ENCODE data around the gene RHOJ.

The RHOJ gene

DNA sequence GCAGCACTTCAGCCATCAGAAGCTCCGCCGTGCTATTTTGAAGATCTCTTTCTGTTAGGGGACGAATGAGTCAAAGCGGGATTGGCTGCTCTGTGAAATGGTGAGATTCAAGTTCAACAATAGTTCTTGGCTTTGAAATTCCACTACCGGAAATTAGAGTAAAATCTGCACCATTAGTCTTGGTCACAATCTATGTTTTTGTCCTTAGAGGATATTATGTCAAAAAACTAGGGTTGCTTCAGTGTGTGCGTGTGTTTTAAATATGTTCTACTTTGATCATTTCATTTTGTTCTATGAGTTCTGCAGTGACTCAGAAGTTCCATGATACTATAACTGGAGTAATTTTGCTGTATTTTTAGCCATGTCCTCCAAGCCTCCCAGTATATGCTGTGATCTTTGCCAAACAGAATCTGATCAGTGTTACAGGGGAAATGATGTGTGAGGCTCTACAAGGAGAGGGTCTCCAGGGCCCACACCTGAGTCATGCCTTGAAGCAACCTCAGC is 91.9 kb downstream of the RHOJ start:
- no peak overlapping the region for H2AFZ ChIP-seq (ENCODE audit: low read depth)

DNA sequence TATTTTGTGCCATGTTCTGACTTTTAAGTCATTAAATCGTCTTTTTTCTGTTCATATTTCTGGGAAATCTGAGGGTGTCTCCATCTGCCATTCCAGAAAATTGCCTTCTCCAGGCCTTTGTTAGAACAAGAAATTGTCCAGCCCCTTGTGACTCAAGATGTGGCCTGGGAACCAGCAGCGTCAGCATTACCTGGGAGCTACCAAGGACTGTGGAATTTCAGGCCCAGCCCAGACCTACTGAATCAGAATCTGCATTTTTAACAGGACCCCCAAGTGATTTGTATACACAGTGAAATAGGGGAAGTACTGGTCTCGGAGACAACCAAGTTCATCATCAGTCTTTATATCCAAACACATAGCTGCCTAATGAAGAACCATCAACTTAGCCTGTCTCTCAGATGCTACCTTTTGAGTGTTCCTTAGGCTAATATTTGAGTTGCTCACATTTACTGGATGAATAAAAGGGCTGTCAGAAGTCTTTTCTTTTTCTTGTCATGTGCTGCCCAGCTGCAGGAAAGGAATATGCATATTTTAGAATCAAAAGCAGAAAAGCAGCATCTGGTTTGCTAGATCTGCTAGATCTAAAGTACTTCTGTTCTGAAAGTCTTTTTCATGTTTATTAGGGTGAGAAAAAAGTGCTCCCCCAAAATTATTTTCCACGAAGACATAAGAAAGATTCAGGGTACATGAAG is 93.3 kb downstream of the RHOJ start:
- no peaks in the 10 kb centered on the region for H4K20me1 ChIP-seq (ENCODE audit: insufficient read depth)
- H3K4me3 ChIP-seq (IDR thresholded peaks at IDR 0.05; ENCODE audit: insufficient read depth, low read depth, low read length): no peak overlapping the region
- H3K9ac ChIP-seq: no peak overlapping the region
- TF ChIP-seq, protein P1, sequence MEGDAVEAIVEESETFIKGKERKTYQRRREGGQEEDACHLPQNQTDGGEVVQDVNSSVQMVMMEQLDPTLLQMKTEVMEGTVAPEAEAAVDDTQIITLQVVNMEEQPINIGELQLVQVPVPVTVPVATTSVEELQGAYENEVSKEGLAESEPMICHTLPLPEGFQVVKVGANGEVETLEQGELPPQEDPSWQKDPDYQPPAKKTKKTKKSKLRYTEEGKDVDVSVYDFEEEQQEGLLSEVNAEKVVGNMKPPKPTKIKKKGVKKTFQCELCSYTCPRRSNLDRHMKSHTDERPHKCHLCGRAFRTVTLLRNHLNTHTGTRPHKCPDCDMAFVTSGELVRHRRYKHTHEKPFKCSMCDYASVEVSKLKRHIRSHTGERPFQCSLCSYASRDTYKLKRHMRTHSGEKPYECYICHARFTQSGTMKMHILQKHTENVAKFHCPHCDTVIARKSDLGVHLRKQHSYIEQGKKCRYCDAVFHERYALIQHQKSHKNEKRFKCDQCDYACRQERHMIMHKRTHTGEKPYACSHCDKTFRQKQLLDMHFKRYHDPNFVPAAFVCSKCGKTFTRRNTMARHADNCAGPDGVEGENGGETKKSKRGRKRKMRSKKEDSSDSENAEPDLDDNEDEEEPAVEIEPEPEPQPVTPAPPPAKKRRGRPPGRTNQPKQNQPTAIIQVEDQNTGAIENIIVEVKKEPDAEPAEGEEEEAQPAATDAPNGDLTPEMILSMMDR (conservative IDR thresholded peaks at IDR 0.05; ENCODE audit: low read depth, low read length): no peak
- no peaks in the 10 kb centered on the region for H3K27me3 ChIP-seq (ENCODE audit: insufficient read depth, low read depth)
- no peaks in the 10 kb centered on the region for H3K4me1 ChIP-seq (ENCODE audit: low read depth, poor library complexity, severe bottlenecking)
- H3K4me2 ChIP-seq: no peak overlapping the region
- H3K79me2 ChIP-seq (ENCODE audit: insufficient read depth, low read depth): no peaks in the 10 kb centered on the region
- no peak overlapping the region for H3K27ac ChIP-seq
- H3K36me3 ChIP-seq (ENCODE audit: insufficient read depth): no peaks in the 10 kb centered on the region
- no peak overlapping the region for H2AFZ ChIP-seq (ENCODE audit: low read depth)

More for the DNA sequence above, 91.9 kb downstream of the RHOJ start:
- TF ChIP-seq, protein P1 (conservative IDR thresholded peaks at IDR 0.05; ENCODE audit: low read depth, low read length): no peak
- no peaks in the 10 kb centered on the region for H3K36me3 ChIP-seq (ENCODE audit: insufficient read depth)
- H3K27ac ChIP-seq: no peak overlapping the region
- H3K27me3 ChIP-seq (ENCODE audit: insufficient read depth, low read depth): no peaks in the 10 kb centered on the region
- H3K4me2 ChIP-seq: no peak overlapping the region
- H3K9ac ChIP-seq: no peak overlapping the region
- no peaks in the 10 kb centered on the region for H4K20me1 ChIP-seq (ENCODE audit: insufficient read depth)
- no peaks in the 10 kb centered on the region for H3K4me1 ChIP-seq (ENCODE audit: low read depth, poor library complexity, severe bottlenecking)
- H3K79me2 ChIP-seq (ENCODE audit: insufficient read depth, low read depth): no peaks in the 10 kb centered on the region
- H3K4me3 ChIP-seq (IDR thresholded peaks at IDR 0.05; ENCODE audit: insufficient read depth, low read depth, low read length): no peak overlapping the region

DNA sequence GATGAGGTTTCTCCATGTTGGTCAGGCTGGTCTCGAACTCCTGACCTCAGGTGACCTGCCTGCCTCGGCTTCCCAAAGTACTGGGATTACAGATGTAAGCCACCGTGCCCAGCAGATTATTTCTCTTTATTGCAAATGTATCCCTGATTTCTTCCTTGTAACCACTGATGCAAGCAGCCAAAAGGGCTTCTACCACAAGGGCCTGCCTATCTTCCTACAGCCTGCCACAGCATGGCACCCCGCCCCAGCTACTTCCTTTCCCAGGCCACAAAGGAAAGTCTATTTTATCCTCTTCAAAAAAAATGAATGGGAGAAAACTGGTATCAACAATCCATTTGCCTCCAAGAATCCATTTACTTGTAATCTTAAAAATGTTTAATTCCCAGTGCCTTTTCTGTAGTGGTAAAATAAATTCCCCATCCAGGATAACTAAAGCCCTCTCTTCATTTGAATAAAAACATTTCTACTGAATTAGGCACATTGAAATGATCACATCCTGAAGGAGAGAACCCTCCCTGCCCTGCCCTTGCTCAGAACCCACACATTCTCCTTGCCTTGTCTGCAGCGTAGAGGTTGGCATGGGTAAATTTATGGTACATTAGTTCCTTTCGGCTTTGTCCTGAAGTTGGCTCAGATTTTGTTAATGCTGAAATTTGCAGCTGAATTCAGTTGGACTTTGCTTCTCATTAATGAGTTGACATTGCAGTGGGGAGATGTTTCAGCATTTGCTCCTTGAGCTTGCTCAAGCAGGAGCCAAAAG is 95.3 kb downstream of the RHOJ start:
- H3K36me3 ChIP-seq (ENCODE audit: insufficient read depth): no peaks in the 10 kb centered on the region
- no peak overlapping the region for H3K27ac ChIP-seq
- H3K4me2 ChIP-seq: no peak overlapping the region
- no peaks in the 10 kb centered on the region for H3K4me1 ChIP-seq (ENCODE audit: low read depth, poor library complexity, severe bottlenecking)
- no peaks in the 10 kb centered on the region for H3K79me2 ChIP-seq (ENCODE audit: insufficient read depth, low read depth)
- TF ChIP-seq, protein P1 (conservative IDR thresholded peaks at IDR 0.05; ENCODE audit: low read depth, low read length): no peak
- no peaks in the 10 kb centered on the region for H4K20me1 ChIP-seq (ENCODE audit: insufficient read depth)
- no peak overlapping the region for H2AFZ ChIP-seq (ENCODE audit: low read depth)
- H3K4me3 ChIP-seq (IDR thresholded peaks at IDR 0.05; ENCODE audit: insufficient read depth, low read depth, low read length): no peak overlapping the region
- H3K27me3 ChIP-seq (ENCODE audit: insufficient read depth, low read depth): no peaks in the 10 kb centered on the region
- H3K9ac ChIP-seq: no peak overlapping the region

DNA sequence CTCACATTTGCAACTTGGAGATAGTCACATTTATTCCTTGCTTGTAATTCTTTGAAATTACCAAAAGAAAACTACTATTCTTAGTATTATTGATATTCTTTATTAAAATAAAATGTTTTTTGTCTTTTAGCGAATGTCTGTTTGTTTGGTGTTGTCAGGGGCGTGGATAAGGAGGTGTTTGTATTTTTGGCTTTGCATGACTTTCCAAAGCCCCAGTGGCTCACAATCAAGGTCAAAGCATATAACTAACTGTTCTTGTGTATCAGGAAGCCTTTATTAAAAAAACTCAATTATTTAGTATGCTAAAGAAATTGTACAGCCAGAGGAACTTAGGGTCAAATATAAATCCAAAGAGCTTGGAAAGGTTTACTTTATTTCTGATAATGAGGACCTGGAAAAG is 96.6 kb downstream of the RHOJ start:
- Histone ChIP-seq H3K79me2 (ENCODE audit: insufficient read depth, low read depth) (no peaks in the 10 kb centered on the region), H3K36me3 (ENCODE audit: insufficient read depth) (no peaks in the 10 kb centered on the region), H3K27ac (no peak overlapping the region), H2AFZ (ENCODE audit: low read depth) (no peak overlapping the region), H3K4me2 (no peak overlapping the region), H3K4me1 (ENCODE audit: low read depth, poor library complexity, severe bottlenecking) (no peaks in the 10 kb centered on the region), H3K9ac (no peak overlapping the region), H3K27me3 (ENCODE audit: insufficient read depth, low read depth) (no peaks in the 10 kb centered on the region), H4K20me1 (ENCODE audit: insufficient read depth) (no peaks in the 10 kb centered on the region), H3K4me3 (IDR thresholded peaks at IDR 0.05; ENCODE audit: insufficient read depth, low read depth, low read length) (no peak overlapping the region)
- TF ChIP-seq, protein P1 (conservative IDR thresholded peaks at IDR 0.05; ENCODE audit: low read depth, low read length): no peak

Measured in KMS-11 (cell line).